Measurements from ENCODE around the gene ANKK1. TPM values are rescaled to one million over a fixed set of nuclear protein-coding genes. Genes with fewer than 3 reads are reported as not detected.

ANKK1 gene
- total RNA-seq, 1 experiment from 2014 or later, result not detected

- Histone ChIP-seq H3K27me3 (ENCODE audit: control insufficient read depth, insufficient read depth, low read length) (no peaks in the 10 kb centered on the region), H3K36me3 (replicated peaks; ENCODE audit: control insufficient read depth, insufficient read depth, low read length) (no peaks in the 10 kb centered on the region), H3K4me3 (ENCODE audit: insufficient read depth, low read depth, low read length) (no peak overlapping the region)
- no peak for DNase-seq
These were observed 16.9 kb upstream of the ANKK1 start for GRCh38 chr11:113370634-113371033.

- Histone ChIP-seq H3K36me3 (replicated peaks; ENCODE audit: control insufficient read depth, insufficient read depth, low read length) (no peaks in the 10 kb centered on the region), H3K4me3 (ENCODE audit: insufficient read depth, low read depth, low read length) (no peak overlapping the region), H3K27me3 (ENCODE audit: control insufficient read depth, insufficient read depth, low read length) (no peaks in the 10 kb centered on the region)
- no peak for DNase-seq
These were observed 15.3 kb upstream of the ANKK1 start for GRCh38 chr11:113372309-113372708.

- no peaks in the 10 kb centered on the region for H3K36me3 ChIP-seq (replicated peaks; ENCODE audit: control insufficient read depth, insufficient read depth, low read length)
- H3K27me3 ChIP-seq (ENCODE audit: control insufficient read depth, insufficient read depth, low read length), result no peaks in the 10 kb centered on the region
- H3K4me3 ChIP-seq (ENCODE audit: insufficient read depth, low read depth, low read length), result no peak overlapping the region
- no peak for DNase-seq
These were observed 14.3 kb upstream of the ANKK1 start for GRCh38 chr11:113373306-113373705.

GRCh38 chr11:113373981-113374560 lies 13.5 kb upstream of the ANKK1 start:
- Histone ChIP-seq H3K36me3 (replicated peaks; ENCODE audit: control insufficient read depth, insufficient read depth, low read length) (no peaks in the 10 kb centered on the region), H3K27me3 (ENCODE audit: control insufficient read depth, insufficient read depth, low read length) (no peaks in the 10 kb centered on the region), H3K4me3 (ENCODE audit: insufficient read depth, low read depth, low read length) (no peak overlapping the region)
- DNase-seq, result no peak

- Histone ChIP-seq H3K27me3 (ENCODE audit: control insufficient read depth, insufficient read depth, low read length) (no peaks in the 10 kb centered on the region), H3K36me3 (replicated peaks; ENCODE audit: control insufficient read depth, insufficient read depth, low read length) (no peaks in the 10 kb centered on the region), H3K4me3 (ENCODE audit: insufficient read depth, low read depth, low read length) (no peak overlapping the region)
- DNase-seq, result no peak
These were observed 12.2 kb upstream of the ANKK1 start for GRCh38 chr11:113375402-113375801.

- no peaks in the 10 kb centered on the region for H3K27me3 ChIP-seq (ENCODE audit: control insufficient read depth, insufficient read depth, low read length)
- no peak for DNase-seq
- H3K36me3 ChIP-seq (replicated peaks; ENCODE audit: control insufficient read depth, insufficient read depth, low read length), result no peaks in the 10 kb centered on the region
- H3K4me3 ChIP-seq (ENCODE audit: insufficient read depth, low read depth, low read length), result no peak overlapping the region
These were observed 11.4 kb upstream of the ANKK1 start for GRCh38 chr11:113376156-113376555.

GRCh38 chr11:113377681-113378412 lies 9.7 kb upstream of the ANKK1 start:
- no peak for DNase-seq

GRCh38 chr11:113378692-113379091 lies 8.9 kb upstream of the ANKK1 start:
- no peak overlapping the region for H3K4me3 ChIP-seq (ENCODE audit: insufficient read depth, low read depth, low read length)

More at GRCh38 chr11:113377681-113378412, 9.7 kb upstream of the ANKK1 start:
- no peaks in the 10 kb centered on the region for H3K27me3 ChIP-seq (ENCODE audit: control insufficient read depth, insufficient read depth, low read length)
- no peaks in the 10 kb centered on the region for H3K36me3 ChIP-seq (replicated peaks; ENCODE audit: control insufficient read depth, insufficient read depth, low read length)
- H3K4me3 ChIP-seq (ENCODE audit: insufficient read depth, low read depth, low read length), result no peak overlapping the region

GRCh38 chr11:113382121-113382520 lies 5.5 kb upstream of the ANKK1 start:
- Histone ChIP-seq H3K27me3 (ENCODE audit: control insufficient read depth, insufficient read depth, low read length) (peaks cover 3% of the 10 kb centered on the region), H3K4me3 (ENCODE audit: insufficient read depth, low read depth, low read length) (no peak overlapping the region), H3K36me3 (replicated peaks; ENCODE audit: control insufficient read depth, insufficient read depth, low read length) (no peaks in the 10 kb centered on the region)
- no peak for DNase-seq

More at GRCh38 chr11:113378692-113379091, 8.9 kb upstream of the ANKK1 start:
- no peak for DNase-seq
- Histone ChIP-seq H3K36me3 (replicated peaks; ENCODE audit: control insufficient read depth, insufficient read depth, low read length) (no peaks in the 10 kb centered on the region), H3K27me3 (ENCODE audit: control insufficient read depth, insufficient read depth, low read length) (no peaks in the 10 kb centered on the region)

- Histone ChIP-seq H3K27me3 (ENCODE audit: control insufficient read depth, insufficient read depth, low read length) (peaks cover 8% of the 10 kb centered on the region), H3K4me3 (ENCODE audit: insufficient read depth, low read depth, low read length) (no peak overlapping the region), H3K36me3 (replicated peaks; ENCODE audit: control insufficient read depth, insufficient read depth, low read length) (no peaks in the 10 kb centered on the region)
- no peak for DNase-seq
These were observed 3.0 kb upstream of the ANKK1 start for GRCh38 chr11:113384551-113384950.

GRCh38 chr11:113385749-113386148 lies 1.8 kb upstream of the ANKK1 start:
- H3K4me3 ChIP-seq (ENCODE audit: insufficient read depth, low read depth, low read length), result no peak overlapping the region
- no peak for DNase-seq
- no peaks in the 10 kb centered on the region for H3K36me3 ChIP-seq (replicated peaks; ENCODE audit: control insufficient read depth, insufficient read depth, low read length)

GRCh38 chr11:113386866-113387265 lies 713 bp upstream of the ANKK1 start:
- peaks cover 8% of the 10 kb centered on the region for H3K27me3 ChIP-seq (ENCODE audit: control insufficient read depth, insufficient read depth, low read length)
- H3K4me3 ChIP-seq (ENCODE audit: insufficient read depth, low read depth, low read length), result no peak overlapping the region
- H3K36me3 ChIP-seq (replicated peaks; ENCODE audit: control insufficient read depth, insufficient read depth, low read length), result no peaks in the 10 kb centered on the region
- no peak for DNase-seq

More at GRCh38 chr11:113385749-113386148, 1.8 kb upstream of the ANKK1 start:
- H3K27me3 ChIP-seq (ENCODE audit: control insufficient read depth, insufficient read depth, low read length), result peaks cover 8% of the 10 kb centered on the region

GRCh38 chr11:113389272-113389671 lies 1.7 kb downstream of the ANKK1 start:
- Histone ChIP-seq H3K36me3 (replicated peaks; ENCODE audit: control insufficient read depth, insufficient read depth, low read length) (no peaks in the 10 kb centered on the region), H3K27me3 (ENCODE audit: control insufficient read depth, insufficient read depth, low read length) (peaks cover 8% of the 10 kb centered on the region), H3K4me3 (ENCODE audit: insufficient read depth, low read depth, low read length) (no peak overlapping the region)
- no peak for DNase-seq

GRCh38 chr11:113392236-113392921 lies 4.8 kb downstream of the ANKK1 start:
- no peak for DNase-seq
- no peak overlapping the region for H3K4me3 ChIP-seq (ENCODE audit: insufficient read depth, low read depth, low read length)
- no peaks in the 10 kb centered on the region for H3K36me3 ChIP-seq (replicated peaks; ENCODE audit: control insufficient read depth, insufficient read depth, low read length)
- peaks cover 3% of the 10 kb centered on the region for H3K27me3 ChIP-seq (ENCODE audit: control insufficient read depth, insufficient read depth, low read length)

GRCh38 chr11:113393501-113393985 lies 6.0 kb downstream of the ANKK1 start:
- H3K4me3 ChIP-seq (ENCODE audit: insufficient read depth, low read depth, low read length), result no peak overlapping the region
- no peak for DNase-seq

More at GRCh38 chr11:113393501-113393985, 6.0 kb downstream of the ANKK1 start:
- no peaks in the 10 kb centered on the region for H3K27me3 ChIP-seq (ENCODE audit: control insufficient read depth, insufficient read depth, low read length)
- no peaks in the 10 kb centered on the region for H3K36me3 ChIP-seq (replicated peaks; ENCODE audit: control insufficient read depth, insufficient read depth, low read length)
